ENCODE results near the gene PPHLN1. TPM values are rescaled to one million over a fixed set of nuclear protein-coding genes. Genes with fewer than 3 reads are reported as not detected.
"Not testable (repeated sequence)": the region's sequence is repeated elsewhere in the genome, so short reads cannot be mapped to it uniquely, and the experiment has no call there.

Gene PPHLN1
- total and polyA plus RNA-seq, 7 donors = 25.7 to 52.9 (median 28.9) TPM

DNA sequence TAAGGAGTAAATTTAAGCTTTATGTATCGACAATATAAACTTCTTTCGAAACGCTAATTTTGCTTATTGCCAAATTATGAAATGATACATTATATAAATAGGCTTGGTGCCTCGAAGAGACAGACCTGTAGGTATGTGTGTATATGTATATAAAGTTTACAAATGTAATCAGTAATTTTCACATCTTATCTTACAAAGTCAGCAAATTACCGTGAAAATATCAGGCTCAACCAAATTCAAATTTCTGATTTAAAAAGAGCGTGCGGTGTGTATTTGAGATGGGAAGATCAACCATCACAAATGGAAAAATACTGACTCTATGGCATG lies 678 bp upstream of the PPHLN1 start:
- Histone ChIP-seq H3K9me3 (no peaks in the 10 kb centered on the region), H3K27me3 (ENCODE audit: insufficient read depth in 3 of 3, low read length in 2 of 3) (no peaks in the 10 kb centered on the region), H3K36me3 (ENCODE audit: insufficient read depth in 1 of 2, low read depth in 1 of 2) (peaks cover 0 to 28% of the 10 kb centered on the region in 2 donors), H3K4me1 (peaks cover 11% of the 10 kb centered on the region), H3K27ac (peak overlapping the region; percentile 85), H3K4me3 (peak overlapping the region; percentile 84)
- intact Hi-C loops (cut with DNase I) = loop anchor here in 1 of 2 donors (5.0 kb wide), 1 partner anchor 193 kb away; no protein-coding TSS in a partner anchor
- TF ChIP-seq, protein P1, sequence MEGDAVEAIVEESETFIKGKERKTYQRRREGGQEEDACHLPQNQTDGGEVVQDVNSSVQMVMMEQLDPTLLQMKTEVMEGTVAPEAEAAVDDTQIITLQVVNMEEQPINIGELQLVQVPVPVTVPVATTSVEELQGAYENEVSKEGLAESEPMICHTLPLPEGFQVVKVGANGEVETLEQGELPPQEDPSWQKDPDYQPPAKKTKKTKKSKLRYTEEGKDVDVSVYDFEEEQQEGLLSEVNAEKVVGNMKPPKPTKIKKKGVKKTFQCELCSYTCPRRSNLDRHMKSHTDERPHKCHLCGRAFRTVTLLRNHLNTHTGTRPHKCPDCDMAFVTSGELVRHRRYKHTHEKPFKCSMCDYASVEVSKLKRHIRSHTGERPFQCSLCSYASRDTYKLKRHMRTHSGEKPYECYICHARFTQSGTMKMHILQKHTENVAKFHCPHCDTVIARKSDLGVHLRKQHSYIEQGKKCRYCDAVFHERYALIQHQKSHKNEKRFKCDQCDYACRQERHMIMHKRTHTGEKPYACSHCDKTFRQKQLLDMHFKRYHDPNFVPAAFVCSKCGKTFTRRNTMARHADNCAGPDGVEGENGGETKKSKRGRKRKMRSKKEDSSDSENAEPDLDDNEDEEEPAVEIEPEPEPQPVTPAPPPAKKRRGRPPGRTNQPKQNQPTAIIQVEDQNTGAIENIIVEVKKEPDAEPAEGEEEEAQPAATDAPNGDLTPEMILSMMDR (IDR thresholded peaks at IDR 0.05) = no peak
- no peak for DNase-seq
- 40 to 43% (median 41%) methylated on average over 7 of the region's 7 CpGs for WGBS, 3 donors
- no peak for ATAC-seq

DNA sequence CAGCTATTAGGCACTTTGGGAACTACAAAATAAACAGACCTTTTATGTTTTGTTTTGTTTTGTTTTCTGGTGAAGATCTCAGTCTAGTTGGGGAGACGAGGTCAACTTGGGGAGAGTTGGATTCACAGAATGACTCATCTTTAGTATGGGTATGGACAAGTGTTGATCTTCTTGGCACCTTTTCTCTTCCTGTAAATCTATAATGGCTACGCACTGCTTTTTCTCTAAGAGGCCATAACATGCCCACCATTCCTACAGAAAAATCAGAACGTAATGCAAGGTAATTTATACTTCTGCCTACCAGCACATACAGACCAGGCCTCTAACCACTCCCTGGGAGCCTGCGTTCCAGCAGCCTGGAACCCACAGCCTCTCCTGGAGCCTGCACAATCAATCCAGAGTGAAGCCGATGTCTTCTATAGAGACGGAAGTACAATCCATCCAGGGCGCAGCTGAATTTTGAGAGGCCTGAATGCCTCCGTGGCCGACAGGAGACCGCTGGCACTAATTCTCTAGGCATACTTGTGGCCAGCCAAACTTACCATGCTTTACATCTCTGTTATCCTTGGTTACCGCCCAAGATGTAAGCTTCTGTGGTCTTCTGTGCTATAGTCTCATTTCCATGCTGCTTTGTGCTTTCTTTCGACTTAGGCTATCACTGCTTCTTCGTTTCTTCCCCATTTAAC lies 717 bp downstream of the PPHLN1 start:
- peak overlapping the region; percentile 84 for H3K4me3 ChIP-seq
- intact Hi-C loops (cut with DNase I) = loop anchor here (2.0 to 5.0 kb wide), 2 partner anchors 90 to 194 kb away; no protein-coding TSS in a partner anchor
- peak overlapping the region; percentile 85 for H3K27ac ChIP-seq
- 7 to 10% (median 9%) methylated on average over 13 of the region's 13 CpGs for WGBS, 3 donors
- no peaks in the 10 kb centered on the region for H3K9me3 ChIP-seq
- peaks cover 0 to 18% of the 10 kb centered on the region in 2 donors for H3K36me3 ChIP-seq (ENCODE audit: insufficient read depth in 1 of 2, low read depth in 1 of 2)
- H3K27me3 ChIP-seq (ENCODE audit: insufficient read depth in 3 of 3, low read length in 2 of 3) = no peaks in the 10 kb centered on the region
- DNase-seq = no peak
- TF ChIP-seq, protein P1 (IDR thresholded peaks at IDR 0.05) = no peak
- H3K4me1 ChIP-seq = peaks cover 11% of the 10 kb centered on the region
- ATAC-seq = peak; percentile 37 to 61 (median 48)

DNA sequence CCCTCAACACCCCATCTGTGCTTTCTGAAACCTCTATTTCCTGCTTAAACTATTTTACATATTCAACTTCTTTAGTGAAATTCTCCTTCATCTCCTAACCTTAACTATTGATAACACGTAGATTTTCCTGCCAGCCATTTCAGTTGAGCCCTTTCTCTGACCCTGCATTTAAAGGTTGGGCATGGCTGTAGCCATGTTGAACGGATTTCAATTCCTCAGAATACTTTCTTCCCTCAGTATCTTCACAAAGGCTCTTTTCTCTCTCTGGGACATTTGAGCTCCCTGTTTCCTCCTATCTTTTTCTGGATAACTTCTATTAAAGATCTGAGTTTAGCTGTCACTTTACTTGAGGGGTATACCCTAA lies 1.2 kb downstream of the PPHLN1 start:
- 62 to 74% (median 68%) methylated on average over 2 of the region's 2 CpGs for WGBS, 3 donors
- intact Hi-C loops (cut with DNase I) = loop anchor here (2.0 to 5.0 kb wide), 2 partner anchors 90 to 195 kb away; no protein-coding TSS in a partner anchor
- Histone ChIP-seq H3K27ac (peak overlapping the region; percentile 85), H3K9me3 (no peaks in the 10 kb centered on the region), H3K4me1 (peaks cover 15% of the 10 kb centered on the region), H3K27me3 (ENCODE audit: insufficient read depth in 3 of 3, low read length in 2 of 3) (no peaks in the 10 kb centered on the region), H3K4me3 (peak overlapping the region; percentile 84), H3K36me3 (ENCODE audit: insufficient read depth in 1 of 2, low read depth in 1 of 2) (peaks cover 0 to 15% of the 10 kb centered on the region in 2 donors)
- no peak for ATAC-seq
- TF ChIP-seq, protein P1 (IDR thresholded peaks at IDR 0.05) = no peak
- DNase-seq = no peak

DNA sequence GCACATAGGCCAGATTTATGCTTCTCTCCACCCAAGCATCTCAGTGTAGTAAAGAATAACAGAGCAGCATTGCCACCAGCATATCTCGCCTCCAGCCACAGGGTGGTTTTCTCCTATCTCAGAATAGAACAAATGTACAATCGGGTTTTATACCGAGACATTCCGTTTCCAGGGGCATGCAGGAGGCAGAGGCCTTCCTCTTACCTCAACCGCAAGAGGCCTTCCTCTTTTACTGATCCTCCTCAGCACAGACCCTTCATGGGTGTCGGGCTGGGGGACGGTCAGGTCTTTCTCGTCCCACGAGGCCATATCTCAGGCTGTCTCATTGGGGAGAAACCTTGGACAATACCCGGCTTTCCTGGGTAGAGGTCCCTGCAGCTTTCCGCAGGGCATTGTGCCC lies 4.1 kb downstream of the PPHLN1 start:
- WGBS, 3 donors = 87 to 95% (median 89%) methylated on average over 11 of the region's 11 CpGs
- ATAC-seq; H3K27ac ChIP-seq; H3K27me3 ChIP-seq (ENCODE audit: insufficient read depth in 3 of 3, low read length in 2 of 3); DNase-seq; H3K4me3 ChIP-seq; H3K9me3 ChIP-seq; H3K36me3 ChIP-seq (ENCODE audit: insufficient read depth in 1 of 2, low read depth in 1 of 2); intact Hi-C loops (cut with DNase I): not testable (repeated sequence)
- H3K4me1 ChIP-seq = peaks cover 15% of the 10 kb centered on the region

DNA sequence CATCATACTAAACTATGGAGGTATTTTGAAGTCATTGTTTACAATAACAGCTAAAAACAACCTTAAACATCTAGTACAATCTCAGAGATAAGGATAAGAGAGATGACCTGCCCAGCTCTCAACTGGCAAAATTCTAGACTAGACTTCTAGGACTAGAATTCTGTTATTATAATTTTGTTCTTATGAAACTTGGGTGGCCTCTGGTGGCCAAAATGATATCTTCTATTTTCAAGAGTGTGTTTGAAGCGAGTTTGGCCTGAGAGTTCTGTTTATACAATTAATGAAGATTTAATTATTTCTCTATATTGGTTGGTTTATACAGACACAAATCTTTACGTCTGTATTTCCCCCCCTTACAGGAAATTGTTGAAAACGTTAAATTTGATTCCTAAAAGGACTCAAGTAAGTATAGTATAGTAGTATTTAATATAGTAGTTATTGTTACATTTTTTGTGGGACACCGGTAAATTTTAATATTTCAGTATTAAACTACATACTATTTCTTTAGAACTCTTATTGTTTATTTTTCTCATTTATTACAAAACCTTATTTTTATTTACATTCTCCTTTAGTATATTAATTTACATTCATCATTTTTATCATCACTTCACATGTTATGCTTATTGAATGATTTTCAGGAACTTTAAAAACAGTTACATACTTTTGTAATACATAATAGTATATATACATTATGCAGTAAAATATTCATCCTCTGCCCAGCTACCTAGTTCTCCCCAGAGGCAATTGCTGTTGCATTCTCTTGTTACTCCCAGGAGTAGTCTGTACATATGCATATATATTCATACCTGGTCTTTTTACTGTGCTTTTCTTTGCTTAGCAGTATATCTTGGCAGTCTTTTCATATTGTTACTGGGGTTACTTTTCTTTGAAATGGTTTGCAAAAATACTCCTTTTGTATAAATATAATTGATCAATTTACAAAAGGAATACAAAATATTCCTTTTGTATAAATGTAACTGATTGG lies 6.6 kb downstream of the PPHLN1 start:
- Histone ChIP-seq H3K27me3 (ENCODE audit: insufficient read depth in 3 of 3, low read length in 2 of 3) (no peaks in the 10 kb centered on the region), H3K9me3 (no peaks in the 10 kb centered on the region), H3K36me3 (ENCODE audit: insufficient read depth in 1 of 2, low read depth in 1 of 2) (peaks cover 0 to 19% of the 10 kb centered on the region in 2 donors), H3K4me1 (peaks cover 6% of the 10 kb centered on the region), H3K27ac (no peak overlapping the region), H3K4me3 (no peak overlapping the region)
- intact Hi-C loops (cut with DNase I) = loop anchor here in 1 of 2 donors (2.0 kb wide), 1 partner anchor 206 kb away; no protein-coding TSS in a partner anchor
- WGBS, 3 donors = 45 to 47% (median 46%) methylated on average over 4 of the region's 4 CpGs
- DNase-seq (no peak), ATAC-seq (peak in 2 of 4 donors; percentile 51 to 83)
- TF ChIP-seq, protein P1 (IDR thresholded peaks at IDR 0.05) = peak; percentile 80
